CD4-positive, alpha-beta T cell treated with Interleukin-21 for 1 hour (primary cell): ENCODE measurements around the gene WFIKKN1.

Experiments
- DNase-seq: peaks from one replicate; pipeline ENCODE4 v3.0.0-alpha.2; 2020

Gene WFIKKN1

GRCh38 chr16:659618-660017, 28.8 kb downstream of the WFIKKN1 start:
- DNase-seq: no peak

- DNase-seq: no peak
Observed at GRCh38 chr16:660132-660458, 29.3 kb downstream of the WFIKKN1 start.

- peak; percentile 69 for DNase-seq
Observed at GRCh38 chr16:660459-661183, 29.8 kb downstream of the WFIKKN1 start.

GRCh38 chr16:661184-661821, 30.5 kb downstream of the WFIKKN1 start:
- DNase-seq: no peak

GRCh38 chr16:662095-662494, 31.3 kb downstream of the WFIKKN1 start:
- no peak for DNase-seq

GRCh38 chr16:662597-662996, 31.8 kb downstream of the WFIKKN1 start:
- no peak for DNase-seq

- DNase-seq: no peak
Observed at GRCh38 chr16:666572-666971, 35.8 kb downstream of the WFIKKN1 start.

GRCh38 chr16:667113-667779, 36.5 kb downstream of the WFIKKN1 start:
- no peak for DNase-seq

GRCh38 chr16:667780-668518, 37.2 kb downstream of the WFIKKN1 start, which contains the start of gene RHOT2:
RHOT2 (plus strand) TSS chr16:668132; CDS start chr16:668200, 68 bp downstream.
- peak; percentile 93 for DNase-seq

GRCh38 chr16:668519-669171, 37.9 kb downstream of the WFIKKN1 start:
- DNase-seq: no peak

- no peak for DNase-seq
Observed at GRCh38 chr16:669666-670065, 38.9 kb downstream of the WFIKKN1 start.

- DNase-seq: no peak
Observed at GRCh38 chr16:670485-671352, 39.9 kb downstream of the WFIKKN1 start.

GRCh38 chr16:671353-672131, 40.8 kb downstream of the WFIKKN1 start:
- no peak for DNase-seq

GRCh38 chr16:672371-672770, 41.6 kb downstream of the WFIKKN1 start:
- no peak for DNase-seq

- no peak for DNase-seq
Observed at GRCh38 chr16:672851-673250, 42.1 kb downstream of the WFIKKN1 start.

GRCh38 chr16:673399-673991, 42.7 kb downstream of the WFIKKN1 start:
- DNase-seq: no peak

- DNase-seq: no peak
Observed at GRCh38 chr16:674214-674881, 43.6 kb downstream of the WFIKKN1 start.

GRCh38 chr16:674968-675883, 44.4 kb downstream of the WFIKKN1 start, which contains the start of gene RHBDL1:
RHBDL1 (plus strand) TSS chr16:675671; CDS start chr16:675791, 120 bp downstream.
- no peak for DNase-seq
